ENCODE results near the gene NHEJ1. TPM values are rescaled to one million over a fixed set of nuclear protein-coding genes. Genes with fewer than 3 reads are reported as not detected.

NHEJ1 gene
- total RNA-seq, 2 experiments from 2014 or later: 22.4 to 26.3 TPM

DNA sequence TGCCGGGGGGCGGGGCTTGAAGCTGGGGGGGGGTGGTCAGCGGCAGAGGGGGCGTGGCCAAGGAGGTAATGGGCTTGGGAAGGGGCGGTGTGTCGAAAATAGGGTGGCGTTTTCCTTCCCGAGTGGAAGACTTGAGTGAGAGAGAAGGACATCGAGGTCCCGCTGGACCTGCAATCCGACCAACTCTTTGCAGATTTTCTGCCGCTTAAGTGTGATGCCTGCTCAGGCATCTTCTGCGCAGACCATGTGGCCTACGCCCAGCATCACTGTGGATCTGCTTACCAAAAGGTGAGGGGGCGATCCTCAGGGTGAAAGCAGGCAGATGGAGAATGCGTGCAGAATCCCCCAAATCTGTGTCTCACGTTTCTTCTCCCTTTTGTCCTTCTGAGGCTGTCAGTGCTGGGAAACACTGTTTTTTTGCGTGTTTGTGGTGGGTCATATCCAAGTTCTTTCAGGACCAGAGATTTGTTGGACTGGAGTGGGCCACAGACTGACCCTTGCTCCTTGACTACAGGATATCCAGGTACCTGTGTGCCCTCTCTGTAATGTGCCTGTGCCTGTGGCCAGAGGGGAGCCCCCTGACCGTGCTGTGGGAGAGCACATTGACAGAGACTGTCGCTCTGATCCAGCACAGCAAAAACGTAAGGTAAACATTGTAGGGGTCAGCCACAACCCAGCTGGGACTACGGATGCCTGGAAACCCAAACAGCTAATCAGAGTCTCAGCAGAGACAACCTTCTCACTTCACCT, 46.7 kb upstream of the NHEJ1 start:
- no peak for TF ChIP-seq CTCF (IDR thresholded peaks at IDR 0.05)
- Mint-ChIP-seq H3K4me3 (peak overlapping the region; percentile 90), H3K9me3 (peaks cover 7% of the 10 kb centered on the region), H3K4me1 (ENCODE audit: low read depth) (peaks cover 44% of the 10 kb centered on the region), H3K36me3 (ENCODE audit: low read depth) (peaks cover 31% of the 10 kb centered on the region), H3K27me3 (no peaks in the 10 kb centered on the region), H3K27ac (peak overlapping the region; percentile 80)
- ATAC-seq (no peak), DNase-seq (no peak)
- CTCF ChIA-PET: interaction anchor here (0.7 to 6.7 kb wide), 13 partner anchors 23 to 227 kb away, joined by 3 to 49 read pairs (median 5); partner anchors contain the start of genes ANKZF1, ATG9A, GLB1L and NHEJ1
- intact Hi-C loops (cut with micrococcal nuclease): loop anchor here (5.0 kb wide), 1 partner anchor 35 kb away; the partner anchor contains the start of gene SLC23A3
- POLR2A ChIA-PET: interaction anchor here (0.6 to 4.1 kb wide), 8 partner anchors 12 to 48 kb away, joined by 3 to 31 read pairs (median 9); partner anchors contain the start of genes ABCB6, CNPPD1, TUBA4A and TUBA4B

- ChIA-PET CTCF (interaction anchor here (0.7 to 4.4 kb wide), 17 partner anchors 11 to 309 kb away, joined by 3 to 21 read pairs (median 4); partner anchors contain the start of genes ABCB6, ANKZF1, ATG9A and CNPPD1), POLR2A (interaction anchor here (0.6 to 4.1 kb wide), 15 partner anchors 10 to 915 kb away, joined by 3 to 31 read pairs (median 4); partner anchors contain the start of genes ABCB6, CNPPD1, DNAJB2 and GLB1L)
- TF ChIP-seq CTCF (IDR thresholded peaks at IDR 0.05): no peak
- Mint-ChIP-seq H3K36me3 (ENCODE audit: low read depth) (peaks cover 27% of the 10 kb centered on the region), H3K27me3 (no peaks in the 10 kb centered on the region), H3K4me3 (peak within 1 kb of the TSS; percentile 90), H3K9me3 (peaks cover 7% of the 10 kb centered on the region), H3K27ac (peak within 1 kb of the TSS; percentile 96), H3K4me1 (ENCODE audit: low read depth) (peaks cover 41% of the 10 kb centered on the region)
- peak; percentile 93 for ATAC-seq
- peak; percentile 96 for DNase-seq
- intact Hi-C loops (cut with micrococcal nuclease): loop anchor here (5.0 kb wide), 1 partner anchor 34 kb away; the partner anchor contains the start of gene SLC23A3
Measured at GRCh38 chr2:219206328-219207133, 45.9 kb upstream of the NHEJ1 start, which contains the start of gene ZFAND2B. Gene ZFAND2B (plus strand): TSS chr2:219206782. CDS start chr2:219206988, 206 bp downstream.

DNA sequence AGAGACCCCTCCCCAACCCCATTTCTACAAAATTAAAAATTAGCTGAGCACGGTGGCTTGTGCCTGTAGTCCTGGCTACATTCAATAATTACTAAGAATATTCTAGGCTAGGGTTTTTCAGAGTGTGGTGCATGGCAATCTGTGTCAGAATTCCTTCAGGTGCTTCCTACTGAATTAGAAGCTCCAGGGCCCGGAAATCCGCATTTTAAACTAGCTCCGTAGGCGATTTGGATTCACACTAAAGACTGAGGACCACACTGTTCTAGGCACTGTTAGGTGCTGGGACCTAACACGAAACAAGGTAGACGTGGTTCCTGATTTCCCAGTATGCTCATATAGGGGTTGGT, 45.3 kb upstream of the NHEJ1 start:
- TF ChIP-seq CTCF (IDR thresholded peaks at IDR 0.05): no peak
- DNase-seq (no peak), ATAC-seq (no peak)
- Mint-ChIP-seq H3K36me3 (ENCODE audit: low read depth) (peaks cover 23% of the 10 kb centered on the region), H3K9me3 (peaks cover 9% of the 10 kb centered on the region), H3K4me3 (peak overlapping the region; percentile 90), H3K27ac (peak overlapping the region; percentile 96), H3K27me3 (no peaks in the 10 kb centered on the region), H3K4me1 (ENCODE audit: low read depth) (peaks cover 37% of the 10 kb centered on the region)
- intact Hi-C loops (cut with micrococcal nuclease): loop anchor here (5.0 kb wide), 1 partner anchor 34 kb away; the partner anchor contains the start of gene SLC23A3
- CTCF ChIA-PET: interaction anchor here (0.8 to 4.4 kb wide), 15 partner anchors 10 to 308 kb away, joined by 3 to 21 read pairs (median 4); partner anchors contain the start of genes ABCB6, ANKZF1, ATG9A and CNPPD1
- POLR2A ChIA-PET: interaction anchor here (0.8 to 4.1 kb wide), 14 partner anchors 9 to 915 kb away, joined by 3 to 31 read pairs (median 4); partner anchors contain the start of genes ABCB6, CNPPD1, DNAJB2 and GLB1L

DNA sequence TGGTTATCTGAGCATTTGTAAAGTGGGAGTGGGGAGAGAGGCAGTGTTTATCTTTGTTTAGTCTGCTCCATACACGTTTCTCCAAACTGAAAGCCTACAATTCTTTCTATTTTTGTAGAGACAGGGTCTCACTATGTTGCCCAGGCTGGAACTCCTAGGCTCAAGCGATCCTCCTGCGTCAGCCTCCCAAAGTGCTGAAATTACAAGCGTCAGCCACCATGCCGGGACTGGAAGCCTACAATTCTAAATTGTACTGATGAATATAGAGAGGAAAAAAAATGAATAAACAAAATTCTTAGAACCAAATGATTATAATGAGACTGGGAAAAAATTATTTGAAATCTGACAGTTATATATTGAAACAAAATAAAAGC, 44.5 kb upstream of the NHEJ1 start:
- Mint-ChIP-seq H3K4me1 (ENCODE audit: low read depth) (peaks cover 39% of the 10 kb centered on the region), H3K9me3 (peaks cover 10% of the 10 kb centered on the region), H3K27me3 (no peaks in the 10 kb centered on the region), H3K27ac (peak overlapping the region; percentile 44), H3K36me3 (ENCODE audit: low read depth) (peaks cover 19% of the 10 kb centered on the region), H3K4me3 (peak overlapping the region; percentile 90)
- TF ChIP-seq CTCF (IDR thresholded peaks at IDR 0.05): no peak
- CTCF ChIA-PET: interaction anchor here (0.9 to 2.3 kb wide), 3 partner anchors 13 to 90 kb away, joined by 4 to 17 read pairs (median 7); no protein-coding TSS in a partner anchor
- intact Hi-C loops (cut with micrococcal nuclease): loop anchor here (5.0 kb wide), 1 partner anchor 33 kb away; the partner anchor contains the start of gene SLC23A3
- ATAC-seq (no peak), DNase-seq (no peak)
- POLR2A ChIA-PET: interaction anchor here (1.1 to 3.2 kb wide), 5 partner anchors 8 to 50 kb away, joined by 3 to 27 read pairs (median 4); partner anchors contain the start of genes ABCB6 and CNPPD1

All from activated CD8-positive, alpha-beta T cell treated with anti-CD3 and anti-CD28 coated beads for 36 hours (primary cell).